AG04450 (cell line): Measurements from ENCODE around the gene NUDT12. TPM values are rescaled to one million over a fixed set of nuclear protein-coding genes. Genes with fewer than 3 reads are reported as not detected.

Source experiments
- CTCF ChIA-PET: fragments of 300-600, 350-600 bp; formaldehyde crosslinking; extraction: SDS; loops from one replicate; lab custom pipeline; 2022; ENCODE audit warnings: antibody characterized with exemption, inconsistent platforms; lab: Charles Lee
- POLR2A ChIA-PET: fragments of 350-600 bp; formaldehyde crosslinking; extraction: SDS; loops from one replicate; lab custom pipeline; 2021; ENCODE audit warnings: antibody characterized with exemption, inconsistent platforms; lab: Yijun Ruan, JAX
- DNase-seq: peaks from one replicate; pipeline ENCODE4 v3.0.0-alpha.2; 2011; ENCODE audit warnings: low read depth, low spot score
- H3K27ac ChIP-seq: one replicate; pipeline ENCODE4 v1.5.1; 2012; ENCODE audit warnings: low read depth, low read length, control low read depth
- H3K27me3 ChIP-seq: one replicate; pipeline ENCODE4 v1.6.0; 2012; ENCODE audit warnings: low read length; ENCODE audit not compliant: control insufficient read depth, insufficient read depth
- H3K4me3 ChIP-seq: 2 replicates; pipeline ENCODE4 v1.5.1; 2011; ENCODE audit warnings: mild to moderate bottlenecking, low read depth, low read length, control low read depth
- H3K9me3 ChIP-seq: 2 replicates; pipeline ENCODE4 v1.5.1; 2012; ENCODE audit warnings: low read length; ENCODE audit not compliant: control insufficient read depth, insufficient read depth
- polyA plus RNA-seq: library from polyadenylated mRNA; depleted of rRNA; stranded (reverse); fragments of >200 nt; gene quantifications from 2 replicates; pipeline ENCODE4 v1.2.3, GENCODE V29; 2011
- TF ChIP-seq, protein P1 (sequence below): IDR thresholded peaks from 2 replicates; pipeline ENCODE4 v1.5.1; 2011; ENCODE audit warnings: low read depth, low read length, control low read depth, inconsistent platforms

NUDT12 gene
- polyA plus RNA-seq, 1 experiment = 12.3 TPM

DNA sequence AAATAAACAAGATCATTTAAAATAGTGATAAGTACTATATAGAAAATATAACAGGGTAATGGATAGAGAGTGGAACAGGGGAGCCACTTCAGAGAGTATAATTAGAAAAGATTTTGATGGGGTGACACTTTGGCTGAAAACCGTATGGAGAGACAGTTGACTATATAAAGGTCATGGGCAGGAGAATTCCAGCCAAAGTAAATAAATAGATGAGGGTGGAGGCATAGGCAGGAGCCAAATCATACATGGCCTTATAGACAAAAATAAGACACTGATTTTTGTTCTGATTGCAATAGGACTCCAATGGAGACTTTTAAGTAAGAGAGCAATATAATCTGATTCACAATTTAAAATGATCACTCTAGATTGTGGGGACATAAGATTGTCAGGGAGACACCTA, 37.5 kb upstream of the NUDT12 start:
- POLR2A ChIA-PET = no interaction called here
- CTCF ChIA-PET = interaction anchor here (1.0 kb wide), 1 partner anchor 18 kb away, joined by 3 read pairs; no protein-coding TSS in a partner anchor
- H3K27me3 ChIP-seq = no peaks in the 10 kb centered on the region
- DNase-seq = no peak
- no peak overlapping the region for H3K4me3 ChIP-seq
- no peak overlapping the region for H3K27ac ChIP-seq
- no peaks in the 10 kb centered on the region for H3K9me3 ChIP-seq
- TF ChIP-seq, protein P1, sequence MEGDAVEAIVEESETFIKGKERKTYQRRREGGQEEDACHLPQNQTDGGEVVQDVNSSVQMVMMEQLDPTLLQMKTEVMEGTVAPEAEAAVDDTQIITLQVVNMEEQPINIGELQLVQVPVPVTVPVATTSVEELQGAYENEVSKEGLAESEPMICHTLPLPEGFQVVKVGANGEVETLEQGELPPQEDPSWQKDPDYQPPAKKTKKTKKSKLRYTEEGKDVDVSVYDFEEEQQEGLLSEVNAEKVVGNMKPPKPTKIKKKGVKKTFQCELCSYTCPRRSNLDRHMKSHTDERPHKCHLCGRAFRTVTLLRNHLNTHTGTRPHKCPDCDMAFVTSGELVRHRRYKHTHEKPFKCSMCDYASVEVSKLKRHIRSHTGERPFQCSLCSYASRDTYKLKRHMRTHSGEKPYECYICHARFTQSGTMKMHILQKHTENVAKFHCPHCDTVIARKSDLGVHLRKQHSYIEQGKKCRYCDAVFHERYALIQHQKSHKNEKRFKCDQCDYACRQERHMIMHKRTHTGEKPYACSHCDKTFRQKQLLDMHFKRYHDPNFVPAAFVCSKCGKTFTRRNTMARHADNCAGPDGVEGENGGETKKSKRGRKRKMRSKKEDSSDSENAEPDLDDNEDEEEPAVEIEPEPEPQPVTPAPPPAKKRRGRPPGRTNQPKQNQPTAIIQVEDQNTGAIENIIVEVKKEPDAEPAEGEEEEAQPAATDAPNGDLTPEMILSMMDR = no peak

- no peak overlapping the region for H3K27ac ChIP-seq
These were observed 36.5 kb upstream of the NUDT12 start for GRCh38 chr5:103598997-103599566.

GRCh38 chr5:103590221-103590620, 27.6 kb upstream of the NUDT12 start:
- Histone ChIP-seq H3K9me3 (no peaks in the 10 kb centered on the region), H3K4me3 (no peak overlapping the region), H3K27me3 (no peaks in the 10 kb centered on the region), H3K27ac (no peak overlapping the region)
- no peak for DNase-seq
- TF ChIP-seq, protein P1 = no peak
- POLR2A ChIA-PET = no interaction called here
- CTCF ChIA-PET = interaction anchor here (0.6 to 2.4 kb wide), 2 partner anchors 209 to 589 kb away, joined by 3 to 18 read pairs; no protein-coding TSS in a partner anchor

More at GRCh38 chr5:103598997-103599566, 36.5 kb upstream of the NUDT12 start:
- ChIA-PET POLR2A (no interaction called here), CTCF (no interaction called here)
- Histone ChIP-seq H3K4me3 (no peak overlapping the region), H3K27me3 (no peaks in the 10 kb centered on the region), H3K9me3 (no peaks in the 10 kb centered on the region)
- TF ChIP-seq, protein P1 = no peak
- no peak for DNase-seq

- H3K27me3 ChIP-seq = no peaks in the 10 kb centered on the region
- no peak overlapping the region for H3K27ac ChIP-seq
- TF ChIP-seq, protein P1 = no peak
- H3K4me3 ChIP-seq = no peak overlapping the region
- DNase-seq = no peak
- CTCF ChIA-PET = interaction anchor here (0.8 to 2.4 kb wide), 2 partner anchors 218 to 589 kb away, joined by 5 to 18 read pairs; no protein-coding TSS in a partner anchor
- POLR2A ChIA-PET = no interaction called here
- H3K9me3 ChIP-seq = no peaks in the 10 kb centered on the region
These were observed 27.2 kb upstream of the NUDT12 start for GRCh38 chr5:103589776-103590175.

GRCh38 chr5:103589357-103589756, 26.8 kb upstream of the NUDT12 start:
- no peak for DNase-seq
- TF ChIP-seq, protein P1 = no peak
- Histone ChIP-seq H3K27me3 (no peaks in the 10 kb centered on the region), H3K4me3 (no peak overlapping the region), H3K9me3 (no peaks in the 10 kb centered on the region), H3K27ac (no peak overlapping the region)
- CTCF ChIA-PET = interaction anchor here (0.8 to 2.4 kb wide), 2 partner anchors 219 to 590 kb away, joined by 5 to 18 read pairs; no protein-coding TSS in a partner anchor
- POLR2A ChIA-PET = no interaction called here
